Measurements from ENCODE around the gene EFCAB12.
A peak's percentile ranks its signal among the peaks of the same experiment; 100 is the strongest.

DNA sequence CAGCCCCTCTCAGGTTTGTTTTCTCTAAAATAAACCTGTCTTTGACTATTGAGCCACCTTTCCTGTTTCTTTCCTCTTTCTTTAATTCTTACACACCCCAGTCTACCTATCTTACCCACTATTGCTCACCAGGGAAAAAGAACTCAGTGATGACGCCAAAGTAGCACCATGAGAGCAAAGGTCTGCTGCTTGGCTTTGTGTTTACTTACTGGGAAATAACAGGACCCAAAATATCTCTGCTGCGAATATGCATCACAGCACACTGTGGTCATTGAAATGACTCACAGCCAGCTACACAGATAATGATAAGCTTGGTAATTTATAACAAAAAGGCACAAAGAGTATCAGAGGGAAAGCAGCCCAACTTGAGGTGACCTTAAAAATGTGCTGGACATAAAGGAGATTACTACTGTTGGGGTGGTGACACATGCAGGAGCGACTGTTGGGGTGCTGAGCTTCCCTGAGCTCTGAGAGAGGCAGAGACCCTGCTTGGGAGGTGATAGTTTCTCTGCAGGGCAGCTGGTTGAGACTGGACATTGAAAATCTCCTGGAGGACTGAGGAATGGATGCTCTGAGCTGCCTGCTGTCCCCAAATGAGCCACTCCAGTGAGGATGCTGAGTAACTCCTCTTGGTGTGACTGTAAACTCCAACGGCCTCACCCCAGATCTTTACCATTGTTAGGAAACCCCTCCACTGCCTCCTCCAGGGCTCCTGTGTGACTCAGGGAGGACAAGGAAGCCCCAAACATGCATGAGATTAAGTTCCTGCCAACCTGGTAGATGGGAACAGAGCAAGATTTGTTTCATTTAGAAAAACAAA, 14.5 kb downstream of the EFCAB12 start:
- TF ChIP-seq POLR2A (IDR thresholded peaks at IDR 0.05) (no peak), POLR2AphosphoS5 (IDR thresholded peaks at IDR 0.05) (peak in 1 of 2 donors; percentile 24)
